T-helper 2 cell (primary cell): ENCODE measurements around the gene AKNA.

Experiments used
- DNase-seq, 5 experiments: peaks; one replicate each; pipeline versions ENCODE4 v3.0.0 to v3.0.0-alpha.2; 2012 to 2022

AKNA gene

GRCh38 chr9:114395768-114396167 lies 8.0 kb upstream of the AKNA start:
- no peak for DNase-seq

GRCh38 chr9:114395334-114395617 lies 7.5 kb upstream of the AKNA start:
- DNase-seq, result no peak

DNA sequence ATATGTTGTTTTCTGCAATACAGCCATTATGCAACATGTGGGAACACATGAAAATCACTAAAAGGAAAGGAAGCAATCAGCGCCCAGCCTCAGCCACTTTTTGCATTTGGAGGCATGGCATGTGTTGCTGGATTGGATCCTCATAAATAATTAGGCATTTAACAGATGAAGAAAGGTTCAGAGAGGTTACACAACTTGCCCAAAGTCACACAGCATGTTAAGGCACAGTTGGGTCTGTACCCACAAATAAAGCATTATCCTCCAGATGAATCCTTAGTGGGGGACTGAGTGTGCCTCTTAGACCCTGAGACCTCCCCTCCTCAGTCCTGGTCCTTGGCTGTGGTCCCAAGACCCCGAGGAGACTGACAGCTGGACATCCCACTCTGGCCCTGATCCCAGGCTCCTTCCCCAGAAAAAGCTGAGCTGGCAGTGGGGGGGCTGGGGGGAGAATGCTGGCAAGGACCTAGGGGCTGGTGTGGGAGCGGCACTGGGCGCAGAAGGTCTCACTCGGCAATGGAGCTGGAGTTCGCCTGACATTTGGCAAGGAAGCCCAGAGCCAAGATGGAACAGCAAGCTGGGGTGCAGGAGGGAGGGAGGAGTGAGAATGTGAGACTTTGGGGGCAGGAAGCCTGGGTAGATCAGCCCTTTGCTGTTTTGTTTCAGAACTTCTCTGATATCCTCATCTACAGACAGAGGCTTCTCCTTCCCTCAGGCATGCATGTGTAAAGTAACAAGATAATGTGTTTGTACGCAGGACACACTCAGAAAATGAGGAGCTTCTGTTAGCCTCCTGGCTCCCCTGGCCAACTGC lies 6.9 kb upstream of the AKNA start:
- no peak for DNase-seq

- no peak for DNase-seq
These were observed 4.9 kb upstream of the AKNA start for GRCh38 chr9:114392749-114393112.

DNA sequence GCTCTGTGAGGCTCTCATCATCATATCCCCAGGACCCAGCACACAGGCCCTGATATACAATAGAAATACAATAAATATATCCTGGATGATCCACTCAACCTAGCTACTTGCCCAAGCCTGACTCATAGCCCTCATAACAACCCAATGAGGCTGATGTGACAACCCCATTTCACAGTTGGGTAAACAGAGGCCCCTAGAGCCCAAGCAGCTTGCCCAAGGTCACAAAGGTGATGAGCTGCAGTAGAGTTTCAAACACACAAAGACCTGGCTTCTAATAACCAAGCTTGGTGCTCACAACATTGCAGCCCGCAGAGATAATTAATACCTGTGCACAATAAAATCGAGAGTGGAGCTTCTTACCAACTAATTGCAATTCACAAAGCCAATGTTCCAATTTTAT lies 3.2 kb upstream of the AKNA start:
- DNase-seq, result no peak

- peak in 1 of 5 experiments; percentile 38 for DNase-seq
These were observed 2.0 kb upstream of the AKNA start for GRCh38 chr9:114389612-114390368.

DNA sequence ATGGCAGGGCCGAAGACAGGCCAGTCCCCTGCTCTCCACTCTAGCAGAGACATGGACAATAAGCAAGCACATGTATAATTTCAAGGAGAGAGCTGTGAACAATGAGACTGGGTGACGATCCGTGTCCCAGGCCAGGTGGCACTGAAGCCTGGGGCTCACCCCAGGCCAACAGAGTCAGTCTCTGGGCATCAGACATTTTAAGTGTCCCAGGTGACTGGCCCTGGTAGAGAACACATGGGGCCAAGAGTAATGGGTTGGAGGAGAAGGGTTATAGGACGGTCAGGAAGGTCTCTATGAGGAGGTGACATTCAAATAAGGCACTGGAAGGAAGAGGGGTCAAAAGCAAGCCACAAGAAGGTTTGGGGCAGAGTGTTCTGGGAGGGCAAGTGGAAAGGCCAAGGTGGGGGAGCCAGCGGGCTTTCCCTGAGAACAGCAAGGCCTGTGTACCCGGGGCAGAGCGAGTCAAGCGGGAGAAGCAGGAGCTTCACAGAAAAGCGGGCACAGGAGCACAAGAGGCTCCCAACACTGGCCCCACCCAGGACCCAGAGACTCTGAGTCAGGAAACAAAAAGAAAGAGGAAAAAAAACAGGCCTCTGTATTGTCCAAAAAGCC lies 1.1 kb upstream of the AKNA start:
- no peak for DNase-seq

- no peak for DNase-seq
These were observed 538 bp upstream of the AKNA start for GRCh38 chr9:114388357-114388682.

GRCh38 chr9:114386886-114387679 lies 699 bp downstream of the AKNA start:
- DNase-seq, result peak in 1 of 5 experiments; percentile 63

DNA sequence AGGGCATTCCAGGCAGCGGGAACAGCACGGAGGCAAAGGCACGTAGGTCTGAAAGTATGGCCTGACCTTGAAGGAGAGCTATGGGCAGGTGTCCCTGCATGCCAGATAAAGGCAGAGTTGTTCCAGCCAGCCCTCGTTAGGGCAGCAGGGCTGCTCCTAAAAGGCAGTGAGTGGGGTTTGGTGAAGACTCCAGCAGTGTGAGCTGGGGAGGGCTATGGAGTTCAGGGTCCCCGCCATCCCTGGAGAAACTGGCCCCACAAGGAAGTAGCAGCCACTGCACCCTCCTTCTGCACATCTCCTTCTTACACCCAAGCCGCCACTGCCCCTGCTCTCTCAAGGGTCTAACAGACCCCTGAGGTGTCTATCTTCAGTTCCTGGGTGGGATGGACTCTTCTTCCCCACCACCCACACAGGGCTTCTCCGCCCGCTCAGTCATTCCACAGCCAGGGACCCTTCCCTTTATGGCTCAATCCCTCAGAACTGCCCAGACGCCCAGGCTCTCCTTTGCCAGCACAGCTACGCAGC lies 1.4 kb downstream of the AKNA start:
- peak in 1 of 5 experiments; percentile 39 for DNase-seq

DNA sequence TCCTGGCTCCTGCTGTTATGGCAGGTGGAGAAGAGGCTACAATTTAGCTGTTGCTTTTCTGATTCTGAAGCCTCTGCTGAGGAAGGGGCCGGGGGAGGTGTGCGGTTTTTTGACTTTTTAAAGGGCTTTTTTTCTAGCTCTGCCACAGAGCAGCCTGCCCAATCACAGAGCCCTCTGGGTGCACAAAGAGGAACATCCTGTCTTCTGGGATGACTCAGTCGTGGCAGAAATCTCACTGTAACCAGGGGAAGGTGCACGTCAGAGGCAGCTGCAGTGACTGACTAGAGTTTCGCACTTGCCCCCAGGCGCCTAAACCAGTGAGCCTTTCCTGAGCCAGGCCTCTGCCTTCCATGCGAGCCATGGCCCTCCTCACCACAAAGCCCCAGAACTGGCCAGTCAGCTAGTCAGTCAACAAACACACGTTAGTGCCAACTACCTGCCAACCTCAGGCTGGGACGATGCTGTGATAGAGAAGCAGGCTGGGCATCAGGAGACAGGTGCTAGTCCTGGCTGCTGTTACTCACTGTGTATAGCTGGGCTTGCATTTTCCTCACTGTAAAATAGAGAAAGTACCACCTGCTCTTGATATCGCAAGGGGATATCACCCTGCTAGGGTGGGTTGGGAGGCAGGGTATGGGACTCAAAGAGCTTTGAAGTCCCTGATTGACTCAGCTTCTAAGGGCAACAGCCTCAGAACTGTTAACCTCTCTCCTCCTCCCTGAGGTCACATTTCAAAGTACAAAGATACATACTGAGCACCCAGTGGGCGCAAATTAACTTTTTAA lies 2.2 kb downstream of the AKNA start:
- peak; percentile 51 to 99 (median 83) for DNase-seq

DNA sequence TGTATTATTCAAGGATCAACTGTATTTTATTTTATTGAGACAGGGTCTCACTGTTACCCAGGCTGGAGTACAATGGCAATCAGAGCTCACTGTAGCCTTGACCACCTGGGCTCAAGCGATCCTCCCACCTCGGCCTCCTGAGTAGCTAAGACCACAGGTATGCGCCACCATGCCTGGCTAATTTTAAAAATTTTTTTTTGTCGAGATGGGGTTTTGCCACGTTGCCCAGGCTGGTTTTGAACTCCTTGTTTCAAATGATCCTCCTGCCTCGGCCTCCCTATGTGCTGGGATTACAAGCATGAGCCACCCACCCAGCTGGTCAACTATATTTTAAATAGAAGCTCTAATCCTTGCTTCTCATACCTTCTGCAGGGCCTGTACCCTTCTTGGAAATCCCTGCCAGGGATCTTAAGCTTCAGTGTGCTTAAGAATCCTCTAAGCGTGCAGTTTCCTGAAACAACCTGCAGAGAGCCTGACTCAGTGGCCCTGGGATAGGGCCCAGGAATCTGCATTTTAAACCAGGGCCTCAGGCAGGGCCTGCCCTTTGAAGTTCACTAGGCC lies 2.9 kb downstream of the AKNA start:
- DNase-seq, result no peak

GRCh38 chr9:114384341-114384740 lies 3.4 kb downstream of the AKNA start:
- peak in 1 of 5 experiments; percentile 55 for DNase-seq

DNA sequence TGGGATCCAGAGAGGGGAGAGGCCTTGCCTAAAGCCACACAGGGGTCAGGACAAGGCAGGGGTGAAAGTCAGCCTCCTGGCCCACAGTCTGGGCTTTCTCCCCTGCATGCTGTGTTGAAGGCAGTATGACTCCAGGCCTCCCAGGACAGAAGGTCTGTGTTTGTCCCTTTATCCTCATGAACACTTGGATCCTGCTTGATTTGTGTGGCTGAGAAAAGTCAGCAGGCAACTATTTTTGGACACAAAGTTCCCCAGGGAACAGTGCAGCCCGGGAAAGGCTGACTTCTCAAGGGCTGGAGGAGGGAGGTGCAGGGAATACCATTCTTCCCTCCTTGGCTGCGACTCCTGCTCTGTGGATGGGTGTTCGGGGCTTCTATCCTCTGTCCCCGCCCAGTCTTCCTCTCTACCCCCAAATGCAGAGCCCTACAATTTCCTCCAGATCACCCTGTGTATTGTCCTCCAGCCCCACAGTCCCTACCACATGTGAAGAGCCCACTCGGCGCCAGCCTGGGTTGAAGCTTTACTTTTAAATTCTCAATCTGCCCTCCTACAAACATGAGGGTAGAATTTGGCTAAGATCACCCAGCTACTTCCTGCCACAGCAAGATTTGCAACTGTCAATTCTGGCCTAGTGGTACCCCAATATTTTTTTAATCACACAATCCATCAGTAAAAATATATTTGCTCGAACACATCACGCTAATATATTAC lies 4.1 kb downstream of the AKNA start:
- DNase-seq, result peak in 2 of 5 experiments; percentile 42 to 68

- DNase-seq, result peak; percentile 41 to 84 (median 62)
These were observed 4.9 kb downstream of the AKNA start for GRCh38 chr9:114382699-114383520.

DNA sequence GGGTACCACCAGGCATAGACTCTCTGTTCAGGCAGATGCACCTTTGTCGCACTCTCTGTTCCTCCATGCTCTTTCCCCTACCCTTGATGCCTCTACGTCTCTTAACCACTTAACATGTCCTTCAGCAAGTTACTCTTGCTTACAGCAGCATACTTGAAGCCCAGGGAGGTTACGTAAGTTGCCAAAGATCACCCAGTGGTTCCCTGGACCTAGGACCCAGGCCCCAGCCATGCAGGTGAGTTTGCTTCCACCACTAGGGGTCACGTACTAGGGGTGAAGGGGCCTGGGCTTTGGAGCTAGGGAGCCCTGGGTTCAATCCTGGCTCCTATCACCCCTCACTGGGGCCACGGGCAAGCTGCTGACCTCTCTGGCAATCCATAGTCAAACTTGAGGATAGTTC lies 8.9 kb downstream of the AKNA start:
- no peak for DNase-seq

DNA sequence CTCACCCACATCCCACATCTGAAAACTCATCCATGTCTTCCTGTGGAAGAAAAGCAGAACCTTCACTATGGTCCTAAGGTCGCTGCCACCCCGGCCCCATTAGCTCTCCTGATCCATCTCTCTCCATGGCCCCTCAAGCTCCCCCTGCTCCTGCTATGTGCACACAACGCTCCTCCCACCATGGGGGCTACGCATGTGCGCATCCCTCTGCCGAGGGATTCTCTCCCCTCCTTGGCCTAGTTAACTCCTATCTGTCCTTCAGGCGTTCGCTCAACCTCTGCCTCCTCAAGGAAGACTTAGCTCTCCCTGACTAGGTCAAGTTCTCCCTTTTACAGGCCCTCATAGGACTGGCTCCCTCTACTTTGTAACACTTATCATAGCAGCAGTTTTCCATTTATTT lies 9.8 kb downstream of the AKNA start:
- DNase-seq, result no peak

DNA sequence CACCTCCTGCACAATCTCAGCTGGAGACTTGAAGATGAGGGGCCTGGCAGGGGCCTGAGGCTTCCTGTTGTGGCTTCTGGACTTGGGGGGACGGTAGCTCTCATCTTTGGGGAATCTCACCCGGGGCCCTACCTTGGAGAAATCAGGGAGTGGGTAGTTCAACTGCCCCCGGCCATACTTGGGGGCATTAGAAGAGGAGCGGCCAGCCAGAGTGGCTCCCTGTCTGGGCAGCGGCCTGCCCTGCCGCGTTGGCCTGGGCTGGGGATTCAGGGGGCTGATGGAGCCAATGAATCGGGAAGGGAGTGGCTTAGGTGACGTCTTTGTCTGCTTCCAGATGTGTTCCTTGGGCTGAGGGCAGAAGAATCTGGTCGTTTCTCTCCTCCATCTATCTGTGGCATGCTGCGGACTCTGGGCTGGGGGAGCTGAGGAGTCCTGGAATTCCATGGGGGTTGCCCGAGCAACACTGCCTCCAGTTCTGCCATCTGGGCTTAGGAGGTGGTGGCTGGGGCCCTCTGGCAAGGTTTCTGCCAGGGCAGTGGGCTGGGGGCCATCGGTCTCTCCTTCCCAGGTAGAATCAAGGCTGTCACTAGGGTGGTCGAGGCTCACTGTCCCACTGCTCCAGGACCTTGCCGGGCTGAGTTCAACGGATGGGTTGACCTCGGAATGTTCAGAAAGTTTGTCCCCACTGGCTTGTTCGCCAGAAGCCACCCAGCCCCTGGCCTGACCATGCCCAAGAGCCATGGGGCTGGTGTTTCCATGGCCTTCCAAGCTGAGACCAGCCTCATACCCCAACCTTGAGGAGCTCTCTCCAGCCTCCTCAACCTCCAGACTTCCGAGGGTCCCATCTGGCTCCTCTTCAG lies 11.0 kb downstream of the AKNA start:
- no peak for DNase-seq
